Measurements from ENCODE around the gene MLPH.

GRCh38 chr2:237485844-237486243 lies 1.2 kb upstream of the MLPH start:
- TF ChIP-seq EZH2 (IDR thresholded peaks at IDR 0.05) (no peak), CTCF (IDR thresholded peaks at IDR 0.05) (no peak)

All from neural progenitor cell (in vitro differentiated cells).